Nephron progenitor cell (in vitro differentiated cells): ENCODE data around the gene STK17B.

Source experiments
- DNase-seq: peaks from one replicate; pipeline ENCODE4 v3.0.0; 2021
- H3K27ac Mint-ChIP-seq: 2 replicates; pipeline ENCODE4 v1.8.0; 2021; ENCODE audit warnings: mild to moderate bottlenecking, moderate library complexity, mixed read lengths
- H3K27me3 Mint-ChIP-seq: 2 replicates; pipeline ENCODE4 v1.8.0; 2021; ENCODE audit warnings: mild to moderate bottlenecking, low read depth, mixed read lengths; ENCODE audit not compliant: poor library complexity
- H3K36me3 Mint-ChIP-seq: 2 replicates; pipeline ENCODE4 v1.8.0; 2021; ENCODE audit warnings: low read depth, mixed read lengths
- H3K4me1 Mint-ChIP-seq: 2 replicates; pipeline ENCODE4 v1.8.0; 2021; ENCODE audit warnings: mixed read lengths
- H3K4me3 Mint-ChIP-seq: 2 replicates; pipeline ENCODE4 v1.8.0; 2021; ENCODE audit warnings: mild to moderate bottlenecking, moderate library complexity, mixed read lengths
- H3K9me3 Mint-ChIP-seq: 2 replicates; pipeline ENCODE4 v1.8.0; 2021; ENCODE audit warnings: mild to moderate bottlenecking, moderate library complexity, mixed read lengths
- TF ChIP-seq, protein P1 (sequence below): fragments of 200-600 bp; sonication (generic); IDR thresholded peaks from 2 replicates; pipeline ENCODE4 v1.5.0; 2021; ENCODE audit warnings: antibody characterized with exemption

STK17B gene

DNA sequence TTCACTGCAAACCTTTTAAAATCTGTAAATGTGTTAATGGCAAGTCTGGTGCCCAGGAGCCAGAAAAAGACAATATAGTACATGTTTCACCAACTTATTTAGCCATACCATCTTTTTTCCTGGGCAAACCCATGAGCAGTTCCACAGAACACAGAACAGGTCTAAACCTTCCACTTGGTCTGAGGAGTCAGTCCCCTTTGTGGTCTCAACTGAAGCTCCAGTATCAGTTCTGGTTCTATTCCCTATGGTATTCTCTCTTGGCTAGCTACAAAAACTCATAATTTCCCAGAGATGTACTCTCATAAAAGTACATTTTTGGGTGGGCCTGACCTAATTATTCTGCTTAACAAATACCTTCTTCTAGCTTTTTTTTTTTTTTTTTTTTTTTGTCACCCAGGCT lies 31.2 kb downstream of the STK17B start:
- Mint-ChIP-seq H3K27me3 (no peaks in the 10 kb centered on the region), H3K9me3 (peaks cover 8% of the 10 kb centered on the region), H3K4me1 (peaks cover 6% of the 10 kb centered on the region), H3K4me3 (no peak overlapping the region), H3K36me3 (peaks cover 64% of the 10 kb centered on the region), H3K27ac (no peak overlapping the region)
- TF ChIP-seq, protein P1, sequence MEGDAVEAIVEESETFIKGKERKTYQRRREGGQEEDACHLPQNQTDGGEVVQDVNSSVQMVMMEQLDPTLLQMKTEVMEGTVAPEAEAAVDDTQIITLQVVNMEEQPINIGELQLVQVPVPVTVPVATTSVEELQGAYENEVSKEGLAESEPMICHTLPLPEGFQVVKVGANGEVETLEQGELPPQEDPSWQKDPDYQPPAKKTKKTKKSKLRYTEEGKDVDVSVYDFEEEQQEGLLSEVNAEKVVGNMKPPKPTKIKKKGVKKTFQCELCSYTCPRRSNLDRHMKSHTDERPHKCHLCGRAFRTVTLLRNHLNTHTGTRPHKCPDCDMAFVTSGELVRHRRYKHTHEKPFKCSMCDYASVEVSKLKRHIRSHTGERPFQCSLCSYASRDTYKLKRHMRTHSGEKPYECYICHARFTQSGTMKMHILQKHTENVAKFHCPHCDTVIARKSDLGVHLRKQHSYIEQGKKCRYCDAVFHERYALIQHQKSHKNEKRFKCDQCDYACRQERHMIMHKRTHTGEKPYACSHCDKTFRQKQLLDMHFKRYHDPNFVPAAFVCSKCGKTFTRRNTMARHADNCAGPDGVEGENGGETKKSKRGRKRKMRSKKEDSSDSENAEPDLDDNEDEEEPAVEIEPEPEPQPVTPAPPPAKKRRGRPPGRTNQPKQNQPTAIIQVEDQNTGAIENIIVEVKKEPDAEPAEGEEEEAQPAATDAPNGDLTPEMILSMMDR: no peak
- DNase-seq: no peak

DNA sequence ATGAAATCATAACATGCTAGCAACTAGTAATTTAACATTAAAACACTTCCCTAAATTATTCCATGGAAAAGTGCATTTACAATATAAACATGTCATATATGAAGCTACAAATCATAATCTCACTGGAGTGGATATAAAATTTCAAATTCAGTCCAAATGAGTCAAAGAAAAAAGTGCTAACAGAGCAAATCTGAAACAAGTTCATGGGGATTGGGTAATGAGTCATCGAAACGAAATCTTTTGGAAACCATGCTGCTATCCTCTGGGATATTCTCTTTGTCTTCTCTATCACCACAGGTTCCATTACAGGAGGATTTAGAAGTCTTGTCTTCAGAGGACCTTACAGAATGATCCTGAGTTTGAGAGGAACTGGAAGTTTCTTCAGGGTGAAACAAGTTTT lies 34.1 kb downstream of the STK17B start:
- Mint-ChIP-seq H3K4me1 (peaks cover 6% of the 10 kb centered on the region), H3K9me3 (peaks cover 34% of the 10 kb centered on the region), H3K27me3 (no peaks in the 10 kb centered on the region), H3K36me3 (peaks cover 75% of the 10 kb centered on the region), H3K27ac (no peak overlapping the region), H3K4me3 (no peak overlapping the region)
- no peak for DNase-seq
- TF ChIP-seq, protein P1: no peak

DNA sequence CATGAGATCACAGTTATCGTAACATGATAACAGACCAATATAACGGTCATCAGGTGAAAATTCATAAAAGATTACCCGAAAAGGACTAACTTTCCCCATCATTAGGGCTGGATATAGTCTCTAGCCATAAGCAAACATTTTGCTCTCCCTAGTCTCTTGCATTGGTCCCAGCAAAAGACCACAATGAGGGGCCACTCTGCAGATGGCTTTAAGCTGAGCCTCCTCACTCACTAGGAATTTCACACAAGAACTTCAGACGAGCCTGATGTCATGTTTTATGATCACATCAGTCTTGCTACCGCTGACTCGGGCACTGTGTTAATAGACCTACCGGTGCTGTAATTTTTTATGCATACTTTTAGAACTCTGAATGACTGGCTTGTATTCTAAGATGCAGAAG lies 35.2 kb downstream of the STK17B start:
- Mint-ChIP-seq H3K27me3 (no peaks in the 10 kb centered on the region), H3K27ac (no peak overlapping the region), H3K9me3 (peaks cover 45% of the 10 kb centered on the region), H3K4me3 (no peak overlapping the region), H3K36me3 (peaks cover 83% of the 10 kb centered on the region), H3K4me1 (peaks cover 6% of the 10 kb centered on the region)
- TF ChIP-seq, protein P1: no peak
- no peak for DNase-seq

DNA sequence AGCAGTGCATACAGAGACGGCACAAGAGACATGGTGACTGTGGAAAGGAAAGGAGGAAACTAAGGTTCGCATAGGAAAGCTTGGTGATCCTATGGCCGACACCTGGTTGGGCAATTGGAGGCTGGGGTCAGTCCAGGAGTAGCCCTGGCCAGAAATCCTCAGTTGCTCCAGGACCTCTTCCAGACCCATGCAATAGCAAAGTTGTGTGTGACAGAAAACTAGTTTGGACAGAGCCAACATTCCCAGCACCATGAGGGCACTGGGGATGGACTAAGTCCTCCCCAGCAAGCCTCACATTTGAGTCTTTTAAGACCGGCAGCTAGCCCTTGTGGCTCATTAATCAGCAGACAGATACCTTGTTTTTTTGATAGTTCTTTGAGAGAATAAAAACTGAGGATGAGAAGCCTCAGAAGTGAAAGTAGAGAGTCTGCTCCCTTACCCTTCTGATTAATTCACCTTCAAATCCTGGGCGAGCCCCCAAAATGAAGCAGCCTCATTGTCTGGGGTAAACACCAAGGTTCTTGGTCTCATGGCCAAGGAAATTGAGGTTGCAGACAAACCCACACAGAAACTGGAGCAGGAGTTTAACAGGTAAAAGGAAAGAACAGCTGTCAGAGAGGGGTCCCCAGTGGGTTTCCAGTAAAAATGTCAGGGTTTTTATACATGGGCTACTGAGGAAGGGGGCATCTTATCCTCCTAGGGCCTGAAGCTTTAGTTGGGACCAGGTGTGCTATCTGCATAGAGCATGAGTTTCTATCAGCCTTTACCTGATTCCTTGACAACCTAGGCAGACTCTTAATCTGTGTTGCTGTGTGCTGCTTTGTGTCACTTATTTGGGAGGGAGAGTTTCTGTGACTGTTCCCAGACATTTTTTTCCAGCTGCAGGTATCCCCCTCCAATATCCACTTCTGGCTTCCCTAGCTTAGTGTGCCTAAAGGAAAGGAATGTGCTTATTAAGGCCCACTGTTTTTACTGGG lies 39.1 kb downstream of the STK17B start:
- Mint-ChIP-seq H3K4me1 (peaks cover 6% of the 10 kb centered on the region), H3K4me3 (no peak overlapping the region), H3K9me3 (peaks cover 84% of the 10 kb centered on the region), H3K36me3 (peaks cover 61% of the 10 kb centered on the region), H3K27ac (no peak overlapping the region), H3K27me3 (no peaks in the 10 kb centered on the region)
- TF ChIP-seq, protein P1: no peak
- DNase-seq: no peak

DNA sequence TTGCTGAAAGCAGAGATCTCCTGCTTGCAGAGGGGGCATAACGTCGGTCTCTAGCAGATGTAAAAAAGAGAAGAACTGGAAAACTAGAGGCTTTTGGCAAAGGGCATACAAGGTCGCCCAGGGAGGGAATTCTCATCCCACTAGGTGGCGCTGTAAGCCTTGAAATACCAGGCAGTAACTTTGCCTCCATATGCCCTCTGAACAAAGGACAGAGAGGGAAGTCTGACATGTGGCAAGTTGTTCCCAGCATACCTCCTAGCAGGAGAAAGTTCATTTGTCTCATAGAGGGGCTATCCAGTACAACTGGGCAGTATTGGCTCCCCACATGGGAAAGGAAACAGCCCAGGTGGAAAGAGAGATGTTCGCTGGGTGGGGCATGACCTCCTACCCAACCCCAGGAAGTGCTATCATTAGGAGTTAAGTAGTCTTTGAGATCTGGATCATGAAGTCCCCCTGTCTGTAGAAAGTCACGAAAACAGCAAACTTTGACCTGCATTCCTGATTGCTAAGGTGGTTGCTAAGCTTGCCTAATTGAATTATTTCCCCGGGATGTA lies 39.9 kb downstream of the STK17B start:
- no peak for DNase-seq
- Mint-ChIP-seq H3K36me3 (peaks cover 53% of the 10 kb centered on the region), H3K9me3 (peaks cover 86% of the 10 kb centered on the region), H3K4me3 (no peak overlapping the region), H3K4me1 (peaks cover under 1% of the 10 kb centered on the region), H3K27ac (no peak overlapping the region), H3K27me3 (no peaks in the 10 kb centered on the region)
- TF ChIP-seq, protein P1: no peak
